ENCODE results near the gene RNF32.
"Not testable (repeated sequence)": the region's sequence is repeated elsewhere in the genome, so short reads cannot be mapped to it uniquely, and the experiment has no call there.

DNA sequence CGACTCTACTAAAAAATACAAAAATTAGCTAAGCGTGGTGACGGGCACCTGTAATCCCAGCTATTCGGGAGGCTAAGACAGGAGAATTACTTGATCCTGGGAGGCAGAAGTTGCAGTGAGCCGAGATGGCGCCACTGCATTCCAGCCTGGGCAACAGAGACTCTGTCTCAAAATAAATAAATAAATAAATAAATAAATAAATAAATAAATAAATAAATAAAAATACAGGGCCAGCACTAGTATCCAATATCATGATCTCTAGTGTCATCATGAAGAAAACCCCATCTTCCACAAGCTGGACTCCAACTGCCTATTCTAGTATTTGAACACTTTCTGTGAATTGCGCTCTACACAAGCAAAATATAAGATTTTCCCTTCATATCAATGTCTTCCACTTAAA, 3.5 kb upstream of the RNF32 start:
- TF ChIP-seq, protein P1, sequence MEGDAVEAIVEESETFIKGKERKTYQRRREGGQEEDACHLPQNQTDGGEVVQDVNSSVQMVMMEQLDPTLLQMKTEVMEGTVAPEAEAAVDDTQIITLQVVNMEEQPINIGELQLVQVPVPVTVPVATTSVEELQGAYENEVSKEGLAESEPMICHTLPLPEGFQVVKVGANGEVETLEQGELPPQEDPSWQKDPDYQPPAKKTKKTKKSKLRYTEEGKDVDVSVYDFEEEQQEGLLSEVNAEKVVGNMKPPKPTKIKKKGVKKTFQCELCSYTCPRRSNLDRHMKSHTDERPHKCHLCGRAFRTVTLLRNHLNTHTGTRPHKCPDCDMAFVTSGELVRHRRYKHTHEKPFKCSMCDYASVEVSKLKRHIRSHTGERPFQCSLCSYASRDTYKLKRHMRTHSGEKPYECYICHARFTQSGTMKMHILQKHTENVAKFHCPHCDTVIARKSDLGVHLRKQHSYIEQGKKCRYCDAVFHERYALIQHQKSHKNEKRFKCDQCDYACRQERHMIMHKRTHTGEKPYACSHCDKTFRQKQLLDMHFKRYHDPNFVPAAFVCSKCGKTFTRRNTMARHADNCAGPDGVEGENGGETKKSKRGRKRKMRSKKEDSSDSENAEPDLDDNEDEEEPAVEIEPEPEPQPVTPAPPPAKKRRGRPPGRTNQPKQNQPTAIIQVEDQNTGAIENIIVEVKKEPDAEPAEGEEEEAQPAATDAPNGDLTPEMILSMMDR (IDR thresholded peaks at IDR 0.05), result not testable (repeated sequence)
- not testable (repeated sequence) for TF ChIP-seq POLR2A, POLR2AphosphoS5 (IDR thresholded peaks at IDR 0.05)
